ENCODE results near the gene RGS5.

- TF ChIP-seq, protein P1, sequence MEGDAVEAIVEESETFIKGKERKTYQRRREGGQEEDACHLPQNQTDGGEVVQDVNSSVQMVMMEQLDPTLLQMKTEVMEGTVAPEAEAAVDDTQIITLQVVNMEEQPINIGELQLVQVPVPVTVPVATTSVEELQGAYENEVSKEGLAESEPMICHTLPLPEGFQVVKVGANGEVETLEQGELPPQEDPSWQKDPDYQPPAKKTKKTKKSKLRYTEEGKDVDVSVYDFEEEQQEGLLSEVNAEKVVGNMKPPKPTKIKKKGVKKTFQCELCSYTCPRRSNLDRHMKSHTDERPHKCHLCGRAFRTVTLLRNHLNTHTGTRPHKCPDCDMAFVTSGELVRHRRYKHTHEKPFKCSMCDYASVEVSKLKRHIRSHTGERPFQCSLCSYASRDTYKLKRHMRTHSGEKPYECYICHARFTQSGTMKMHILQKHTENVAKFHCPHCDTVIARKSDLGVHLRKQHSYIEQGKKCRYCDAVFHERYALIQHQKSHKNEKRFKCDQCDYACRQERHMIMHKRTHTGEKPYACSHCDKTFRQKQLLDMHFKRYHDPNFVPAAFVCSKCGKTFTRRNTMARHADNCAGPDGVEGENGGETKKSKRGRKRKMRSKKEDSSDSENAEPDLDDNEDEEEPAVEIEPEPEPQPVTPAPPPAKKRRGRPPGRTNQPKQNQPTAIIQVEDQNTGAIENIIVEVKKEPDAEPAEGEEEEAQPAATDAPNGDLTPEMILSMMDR (IDR thresholded peaks at IDR 0.05), result no peak
- no peak for TF ChIP-seq POLR2A (IDR thresholded peaks at IDR 0.05)
These were observed 15.9 kb downstream of the RGS5 start for GRCh38 chr1:163186862-163187261.

Measured in breast epithelium (tissue), 3 donors.